ENCODE results near the gene PALMD. TPM values are rescaled to one million over a fixed set of nuclear protein-coding genes. Genes with fewer than 3 reads are reported as not detected.

PALMD gene
- total RNA-seq, 1 donor from 2014 or later: not detected

DNA sequence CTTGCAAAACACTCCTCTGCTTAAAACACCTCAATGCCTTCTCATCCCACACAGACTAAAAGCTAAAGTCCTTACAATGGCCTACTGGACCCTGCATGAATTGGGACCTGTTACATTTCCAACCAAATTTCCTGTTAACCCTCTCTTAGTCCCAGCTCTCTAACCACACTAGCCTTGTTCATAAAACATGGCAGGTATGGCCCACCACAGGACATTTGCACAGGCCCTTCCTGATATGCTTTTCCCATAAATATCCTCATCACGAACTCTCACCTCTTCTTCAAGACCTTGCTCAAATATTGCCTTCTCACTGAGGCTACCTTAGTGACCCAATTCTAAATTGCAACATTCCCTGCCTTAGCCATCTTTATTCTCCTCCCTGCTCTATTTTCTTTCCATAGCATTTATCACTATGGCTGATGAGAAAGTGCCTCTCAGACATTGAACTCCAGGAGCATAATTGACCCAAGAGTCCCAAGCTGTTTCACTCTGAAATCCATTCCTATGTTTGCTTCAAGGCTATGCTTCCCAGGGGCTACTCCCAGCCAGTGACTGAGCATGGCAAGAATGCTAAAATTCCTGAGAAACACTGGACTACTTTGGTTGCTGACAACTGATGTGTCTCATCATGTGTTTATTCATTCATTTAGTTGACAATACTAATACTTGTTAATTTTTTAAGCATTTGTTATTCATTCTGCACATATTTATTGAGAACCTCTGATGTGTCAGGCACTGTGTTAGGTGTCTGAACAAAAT lies 2.7 kb upstream of the PALMD start:
- Histone ChIP-seq H3K9me3 (ENCODE audit: low read depth) (no peaks in the 10 kb centered on the region), H3K4me2 (no peak overlapping the region), H2AFZ (replicated peaks) (no peak overlapping the region), H3K36me3 (no peaks in the 10 kb centered on the region), H3K9ac (no peak overlapping the region), H3K79me2 (ENCODE audit: low read depth) (no peaks in the 10 kb centered on the region), H3K4me3 (no peak overlapping the region), H3K27ac (no peak overlapping the region), H3F3A (ENCODE audit: low read depth) (no peaks in the 10 kb centered on the region), H3K27me3 (no peaks in the 10 kb centered on the region), H4K20me1 (ENCODE audit: low read depth) (no peaks in the 10 kb centered on the region), H3K4me1 (peaks cover 23% of the 10 kb centered on the region)
- TF ChIP-seq, protein P1, sequence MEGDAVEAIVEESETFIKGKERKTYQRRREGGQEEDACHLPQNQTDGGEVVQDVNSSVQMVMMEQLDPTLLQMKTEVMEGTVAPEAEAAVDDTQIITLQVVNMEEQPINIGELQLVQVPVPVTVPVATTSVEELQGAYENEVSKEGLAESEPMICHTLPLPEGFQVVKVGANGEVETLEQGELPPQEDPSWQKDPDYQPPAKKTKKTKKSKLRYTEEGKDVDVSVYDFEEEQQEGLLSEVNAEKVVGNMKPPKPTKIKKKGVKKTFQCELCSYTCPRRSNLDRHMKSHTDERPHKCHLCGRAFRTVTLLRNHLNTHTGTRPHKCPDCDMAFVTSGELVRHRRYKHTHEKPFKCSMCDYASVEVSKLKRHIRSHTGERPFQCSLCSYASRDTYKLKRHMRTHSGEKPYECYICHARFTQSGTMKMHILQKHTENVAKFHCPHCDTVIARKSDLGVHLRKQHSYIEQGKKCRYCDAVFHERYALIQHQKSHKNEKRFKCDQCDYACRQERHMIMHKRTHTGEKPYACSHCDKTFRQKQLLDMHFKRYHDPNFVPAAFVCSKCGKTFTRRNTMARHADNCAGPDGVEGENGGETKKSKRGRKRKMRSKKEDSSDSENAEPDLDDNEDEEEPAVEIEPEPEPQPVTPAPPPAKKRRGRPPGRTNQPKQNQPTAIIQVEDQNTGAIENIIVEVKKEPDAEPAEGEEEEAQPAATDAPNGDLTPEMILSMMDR (IDR thresholded peaks at IDR 0.05): no peak
- TF ChIP-seq EZH2phosphoT487 (IDR thresholded peaks at IDR 0.05) (no peak), EZH2 (IDR thresholded peaks at IDR 0.05) (no peak)
- Mint-ChIP-seq H3K4me3 (no peak overlapping the region), H3K27me3 (ENCODE audit: insufficient read depth, low read depth) (peaks cover 3% of the 10 kb centered on the region), H3K4me1 (peaks cover 31% of the 10 kb centered on the region), H3K27ac (no peak overlapping the region), H3K9me3 (no peaks in the 10 kb centered on the region), H3K36me3 (no peaks in the 10 kb centered on the region)
- DNase-seq (ENCODE audit: low spot score): no peak

GRCh38 chr1:99644279-99645004 lies 1.5 kb upstream of the PALMD start:
- H3F3A ChIP-seq (ENCODE audit: low read depth): no peaks in the 10 kb centered on the region
- no peaks in the 10 kb centered on the region for H4K20me1 ChIP-seq (ENCODE audit: low read depth)
- H3K36me3 Mint-ChIP-seq: no peaks in the 10 kb centered on the region
- DNase-seq (ENCODE audit: low spot score): no peak
- H3K9me3 Mint-ChIP-seq: no peaks in the 10 kb centered on the region
- no peak overlapping the region for H3K4me3 Mint-ChIP-seq
- no peak overlapping the region for H3K9ac ChIP-seq
- H2AFZ ChIP-seq (replicated peaks): no peak overlapping the region
- H3K27me3 Mint-ChIP-seq (ENCODE audit: insufficient read depth, low read depth): peaks cover 3% of the 10 kb centered on the region
- H3K4me1 Mint-ChIP-seq: peaks cover 29% of the 10 kb centered on the region
- H3K4me3 ChIP-seq: no peak overlapping the region
- H3K36me3 ChIP-seq: no peaks in the 10 kb centered on the region
- H3K4me2 ChIP-seq: no peak overlapping the region
- TF ChIP-seq EZH2 (IDR thresholded peaks at IDR 0.05): no peak
- no peak for TF ChIP-seq EZH2phosphoT487 (IDR thresholded peaks at IDR 0.05)
- TF ChIP-seq, protein P1 (IDR thresholded peaks at IDR 0.05): no peak
- no peaks in the 10 kb centered on the region for H3K79me2 ChIP-seq (ENCODE audit: low read depth)
- H3K27me3 ChIP-seq: no peaks in the 10 kb centered on the region
- no peak overlapping the region for H3K27ac Mint-ChIP-seq
- no peaks in the 10 kb centered on the region for H3K9me3 ChIP-seq (ENCODE audit: low read depth)
- no peak overlapping the region for H3K27ac ChIP-seq
- peaks cover 16% of the 10 kb centered on the region for H3K4me1 ChIP-seq

- Histone ChIP-seq H3K27me3 (no peaks in the 10 kb centered on the region), H3K79me2 (ENCODE audit: low read depth) (no peaks in the 10 kb centered on the region), H2AFZ (replicated peaks) (no peak overlapping the region), H3K27ac (no peak overlapping the region), H3F3A (ENCODE audit: low read depth) (no peaks in the 10 kb centered on the region), H3K36me3 (no peaks in the 10 kb centered on the region), H4K20me1 (ENCODE audit: low read depth) (no peaks in the 10 kb centered on the region), H3K4me3 (no peak overlapping the region), H3K4me2 (no peak overlapping the region), H3K4me1 (peaks cover 21% of the 10 kb centered on the region), H3K9ac (no peak overlapping the region), H3K9me3 (ENCODE audit: low read depth) (no peaks in the 10 kb centered on the region)
- Mint-ChIP-seq H3K4me3 (no peak overlapping the region), H3K36me3 (no peaks in the 10 kb centered on the region), H3K27me3 (ENCODE audit: insufficient read depth, low read depth) (peaks cover 3% of the 10 kb centered on the region), H3K27ac (no peak overlapping the region), H3K4me1 (peaks cover 32% of the 10 kb centered on the region), H3K9me3 (no peaks in the 10 kb centered on the region)
- no peak for TF ChIP-seq EZH2 (IDR thresholded peaks at IDR 0.05)
- TF ChIP-seq, protein P1 (IDR thresholded peaks at IDR 0.05): no peak
- no peak for TF ChIP-seq EZH2phosphoT487 (IDR thresholded peaks at IDR 0.05)
- DNase-seq (ENCODE audit: low spot score): no peak
Measured at GRCh38 chr1:99645203-99645602, 710 bp upstream of the PALMD start.

All from neural progenitor cell (in vitro differentiated cells).